Measurements from ENCODE around the gene PLEKHH3.
"Not testable (repeated sequence)": the region's sequence is repeated elsewhere in the genome, so short reads cannot be mapped to it uniquely, and the experiment has no call there.

Gene PLEKHH3

GRCh38 chr17:42627032-42627764 lies 49.6 kb downstream of the PLEKHH3 start:
- DNase-seq: not testable (repeated sequence)

GRCh38 chr17:42623732-42624596 lies 52.8 kb downstream of the PLEKHH3 start:
- DNase-seq: no peak

DNA sequence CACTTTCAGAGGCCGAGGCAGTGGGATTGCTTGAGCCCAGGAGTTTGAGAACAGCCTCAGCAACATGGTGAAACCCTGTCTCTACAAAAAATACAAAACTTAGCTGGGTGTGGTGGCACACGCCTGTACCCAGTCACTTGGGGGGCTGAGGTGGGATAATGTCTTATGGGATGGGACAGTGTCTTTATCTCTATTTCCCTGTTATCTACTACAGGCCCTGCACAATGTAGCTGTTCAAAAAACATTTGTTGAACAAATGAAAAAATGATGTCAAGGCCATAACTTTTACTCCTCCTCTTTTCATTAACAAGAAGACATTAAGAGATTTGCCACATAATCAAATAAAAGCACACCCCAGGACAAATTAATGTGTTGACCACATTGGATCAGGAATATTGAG lies 53.5 kb downstream of the PLEKHH3 start:
- DNase-seq: no peak

DNA sequence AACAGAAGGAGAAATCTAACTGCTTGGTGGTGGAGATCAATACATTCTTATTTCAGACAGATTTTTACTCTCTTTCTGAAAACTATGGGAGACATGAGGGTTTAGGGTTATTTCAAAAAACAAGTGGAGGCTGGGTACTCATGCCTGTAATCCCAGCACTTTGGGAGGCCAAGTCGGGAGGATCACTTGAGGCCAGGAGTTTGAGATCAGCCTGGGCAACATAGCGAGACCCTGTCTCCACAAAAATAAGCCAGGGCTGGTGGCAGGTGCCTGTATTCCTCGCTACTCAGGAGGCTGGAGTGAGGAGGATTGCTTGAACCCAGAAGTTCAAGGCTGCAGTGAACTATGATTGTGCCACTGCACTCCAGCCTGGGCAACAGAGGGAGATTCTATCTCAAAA lies 54.8 kb downstream of the PLEKHH3 start:
- not testable (repeated sequence) for DNase-seq

DNA sequence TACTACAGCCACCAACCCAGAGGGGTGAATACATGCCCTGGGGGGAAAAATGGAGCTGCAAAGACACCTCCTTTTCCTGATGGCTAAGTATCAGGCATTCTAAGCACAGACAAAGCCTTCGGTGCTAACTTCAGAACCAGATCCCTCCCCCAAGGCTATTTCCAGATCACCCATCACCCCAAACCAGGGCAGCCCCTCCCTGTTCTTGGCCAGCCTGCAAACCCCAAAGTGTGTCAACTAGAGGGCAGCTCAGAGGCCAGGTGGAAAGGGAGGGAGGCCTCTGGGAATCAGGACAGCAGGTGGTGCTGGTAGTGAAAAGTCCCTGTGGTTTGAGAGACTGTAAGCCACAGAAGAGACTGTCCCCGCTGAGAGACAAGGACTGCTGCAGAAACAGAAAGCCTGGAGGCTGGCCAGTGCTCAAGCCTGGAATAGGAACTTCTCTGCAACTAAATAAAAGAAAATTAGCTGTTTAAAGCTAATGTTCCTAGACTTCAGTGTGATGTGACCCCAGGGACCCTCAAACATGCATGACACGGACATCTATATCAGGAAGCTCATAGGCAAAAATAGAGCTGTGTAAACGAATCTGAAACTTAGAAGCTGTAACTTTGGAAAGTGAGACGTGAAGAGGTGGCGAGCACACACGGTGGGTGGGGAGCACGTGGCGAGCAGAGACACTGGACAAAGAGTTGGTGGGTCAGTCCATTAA lies 58.2 kb downstream of the PLEKHH3 start:
- DNase-seq: no peak

DNA sequence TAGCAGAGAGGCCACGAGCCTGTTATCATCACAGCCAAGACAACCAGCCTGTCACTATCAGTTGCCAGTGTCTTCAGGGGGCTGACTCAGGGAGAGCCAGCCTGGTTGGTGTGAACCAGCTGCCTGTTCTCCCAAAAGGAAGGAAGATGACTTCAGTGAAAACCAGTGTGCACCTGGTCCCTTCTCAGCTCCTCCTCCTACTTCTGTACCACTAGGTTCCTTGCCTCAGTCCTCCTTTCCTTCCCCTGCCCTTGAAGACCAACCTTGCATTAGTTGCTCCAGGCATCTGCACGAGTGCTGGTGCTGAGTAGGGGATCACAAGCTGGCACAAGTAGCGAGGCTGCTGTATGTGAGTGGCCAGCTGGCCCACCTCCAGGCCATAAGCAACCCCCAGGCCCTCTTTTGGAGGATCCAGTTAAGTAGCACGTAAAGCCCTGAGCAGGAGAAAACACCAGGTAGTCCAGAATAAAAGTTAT lies 58.8 kb downstream of the PLEKHH3 start:
- no peak for DNase-seq

All from CD4-positive, alpha-beta T cell treated with Interleukin-21 for 1 hour (primary cell).